GM18499 (cell line): ENCODE data around the gene GNG11.

Source experiments
- ATAC-seq: cut with Tn5 transposase; IDR thresholded peaks from one replicate; pipeline ENCODE4 v1.9.1; 2021; ENCODE audit warnings: moderate number of reproducible peaks; ENCODE audit not compliant: insufficient read depth, unreplicated experiment

Gene GNG11

GRCh38 chr7:93943816-93944540, 22.4 kb downstream of the GNG11 start:
- no peak for ATAC-seq

DNA sequence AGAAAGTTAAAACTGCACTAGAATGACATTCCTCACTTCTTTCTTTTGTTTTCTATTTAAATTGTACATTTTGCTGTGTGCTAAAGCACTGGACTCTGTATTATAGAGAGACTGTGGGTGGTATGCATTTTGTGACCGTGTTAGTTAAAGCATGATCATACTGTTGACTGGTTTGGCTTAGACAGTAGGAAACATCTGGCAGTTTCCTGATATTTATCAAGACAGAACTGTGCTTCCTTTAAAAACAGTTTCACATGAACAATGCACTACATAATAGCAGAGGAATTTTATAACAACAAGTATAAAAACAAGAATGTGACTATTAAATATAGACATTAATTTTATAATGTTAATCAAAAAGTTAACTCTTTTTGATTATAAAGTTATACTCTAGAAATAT, 23.1 kb downstream of the GNG11 start:
- ATAC-seq, result no peak

GRCh38 chr7:93945083-93945482, 23.5 kb downstream of the GNG11 start:
- ATAC-seq, result no peak

DNA sequence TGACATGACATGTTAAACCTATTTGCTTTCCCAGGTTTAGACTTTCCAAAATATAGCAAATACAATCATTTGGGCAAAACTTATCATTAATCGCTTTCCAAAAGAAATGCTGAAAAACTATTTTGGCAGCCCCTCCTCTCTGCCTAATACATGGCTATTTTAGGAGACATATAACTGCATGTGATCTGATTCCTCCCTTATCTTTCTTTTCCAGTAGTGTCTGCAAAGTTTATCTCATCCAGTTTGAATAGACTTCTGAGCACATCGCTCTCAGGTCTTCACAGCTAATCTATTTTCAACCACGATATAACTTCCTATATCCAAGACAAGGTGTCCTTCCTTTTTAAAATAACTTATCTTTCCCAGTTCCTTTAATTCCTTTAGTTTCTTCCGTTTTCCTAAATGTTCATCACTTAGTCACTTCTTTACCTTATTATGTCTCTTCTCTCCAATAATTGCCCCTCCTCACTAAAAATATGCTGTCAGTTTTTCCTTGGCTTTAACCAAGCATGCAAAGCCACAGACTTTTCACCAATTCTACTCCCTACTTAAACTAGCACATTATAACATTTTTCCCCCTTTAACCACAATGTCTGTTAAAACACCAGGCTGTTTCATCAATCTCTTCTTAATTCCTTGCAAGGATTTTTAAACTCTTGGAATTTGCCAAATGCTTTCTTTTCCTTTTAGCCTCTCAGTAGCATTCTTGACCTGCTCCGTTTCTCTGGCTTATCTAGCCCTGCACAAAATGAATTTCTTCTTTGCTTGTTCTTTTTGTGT, 24.4 kb downstream of the GNG11 start:
- no peak for ATAC-seq

DNA sequence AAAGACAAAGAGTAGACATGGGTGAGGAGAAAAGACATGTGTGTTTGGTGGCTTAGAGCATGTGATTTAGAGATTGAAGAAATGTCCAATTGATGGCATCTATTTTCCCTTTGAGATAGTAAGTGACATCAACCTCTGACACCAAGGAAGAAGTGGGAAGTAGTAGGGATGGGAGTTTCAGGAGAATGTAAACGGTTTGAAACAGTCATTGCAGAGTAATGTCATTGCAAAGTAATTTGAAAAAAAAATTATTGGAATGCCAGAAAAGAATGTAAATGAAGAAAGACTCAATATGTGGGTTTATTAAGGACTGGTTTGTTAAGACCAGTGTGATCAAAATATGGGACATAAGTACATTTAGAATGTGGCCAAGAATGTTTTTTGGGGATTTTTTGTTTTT, 26.6 kb downstream of the GNG11 start:
- ATAC-seq, result no peak

- ATAC-seq, result no peak
These were observed 27.3 kb downstream of the GNG11 start for GRCh38 chr7:93948873-93949272.

GRCh38 chr7:93949423-93949822, 27.9 kb downstream of the GNG11 start:
- ATAC-seq, result no peak

GRCh38 chr7:93955304-93955703, 33.8 kb downstream of the GNG11 start:
- ATAC-seq, result peak; percentile 82

DNA sequence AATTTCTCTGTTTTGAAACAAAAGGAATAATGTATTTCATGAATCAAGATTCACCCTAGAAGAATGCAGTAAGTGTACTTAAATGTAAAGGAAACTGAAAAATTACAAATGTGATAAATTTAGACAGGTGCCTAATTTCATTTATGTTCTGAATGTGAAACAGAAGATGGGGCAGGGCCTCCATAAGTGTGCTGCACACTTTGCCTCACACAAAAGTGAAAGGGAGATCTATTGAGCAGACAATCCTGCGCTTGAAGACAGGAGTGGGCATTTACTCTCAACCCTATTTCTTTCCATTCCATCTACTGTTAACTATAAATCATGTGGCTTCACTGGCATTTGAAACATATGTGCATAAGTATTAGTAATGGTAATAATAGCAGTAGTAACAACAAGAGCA, 36.2 kb downstream of the GNG11 start:
- ATAC-seq, result no peak

GRCh38 chr7:93958216-93958615, 36.7 kb downstream of the GNG11 start:
- ATAC-seq, result no peak

DNA sequence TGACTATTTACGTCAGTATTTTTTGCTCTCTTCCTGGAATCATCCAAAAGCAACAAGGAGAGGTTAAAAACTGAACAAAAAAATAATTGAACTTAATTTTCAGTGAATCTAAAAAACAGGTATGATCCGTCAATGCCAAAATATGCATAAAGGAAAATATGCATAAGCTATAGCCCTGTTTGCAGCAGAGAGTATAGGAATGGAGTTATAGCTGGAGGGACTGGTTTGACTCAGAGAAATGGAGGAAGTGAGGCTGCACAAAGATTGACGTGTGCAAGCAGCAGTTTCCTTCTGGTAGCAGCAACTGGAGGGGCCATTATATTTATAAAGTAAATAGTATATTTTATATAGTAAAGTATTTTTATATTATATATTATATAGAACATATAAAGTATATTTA, 37.1 kb downstream of the GNG11 start:
- no peak for ATAC-seq

GRCh38 chr7:93960986-93961385, 39.5 kb downstream of the GNG11 start:
- ATAC-seq, result no peak

GRCh38 chr7:93964262-93964661, 42.7 kb downstream of the GNG11 start:
- ATAC-seq, result no peak

DNA sequence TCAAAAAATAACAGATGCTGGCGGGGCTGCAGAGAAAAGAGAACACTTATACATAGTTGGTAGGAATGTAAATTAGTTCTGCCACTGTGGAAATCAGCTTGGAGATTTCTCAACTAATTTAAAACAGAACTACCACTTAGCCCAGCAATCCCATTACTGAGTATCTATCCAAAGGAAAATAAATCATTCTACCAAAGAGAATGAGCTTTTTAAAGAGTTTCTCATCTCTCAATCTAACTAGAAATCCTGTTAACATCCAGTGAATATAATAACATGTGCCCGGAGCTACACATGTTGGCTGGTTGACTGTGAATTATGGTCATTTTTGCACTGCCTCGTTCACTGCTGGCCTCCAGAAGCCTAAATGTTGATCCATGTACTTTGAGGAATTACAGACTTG, 43.3 kb downstream of the GNG11 start:
- no peak for ATAC-seq

GRCh38 chr7:93968911-93969620, 47.5 kb downstream of the GNG11 start:
- ATAC-seq, result no peak

DNA sequence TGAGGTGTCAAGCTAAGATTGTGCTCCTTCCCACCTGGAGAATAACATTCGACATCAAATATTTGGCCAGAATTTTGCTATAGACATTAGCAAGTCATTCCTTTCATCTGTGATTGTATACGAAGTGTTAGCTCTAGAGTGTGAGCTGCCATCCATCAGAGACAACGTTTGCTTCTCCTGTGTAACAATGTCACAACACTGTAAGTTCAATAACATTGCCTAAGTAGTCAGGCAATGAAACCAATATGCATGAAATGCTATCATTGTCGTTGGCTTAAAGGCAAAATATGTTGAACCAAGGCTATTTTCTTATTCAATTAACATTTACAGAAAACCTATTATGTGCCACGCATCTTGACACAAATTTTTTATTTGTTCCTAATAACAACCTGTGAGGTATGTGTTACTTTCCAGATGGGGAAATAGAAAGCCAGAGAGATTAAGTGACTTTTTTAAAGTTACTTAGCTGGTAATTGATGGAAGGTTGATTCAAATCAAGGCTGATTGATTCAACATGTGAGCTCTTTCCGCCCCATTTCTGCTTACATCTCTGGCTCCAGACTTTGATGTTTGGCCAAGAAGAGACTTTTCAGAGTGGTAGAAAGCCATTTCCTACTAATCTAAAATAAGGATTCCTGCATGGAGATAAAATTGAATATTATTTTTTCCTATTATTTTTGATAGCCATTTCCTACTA, 50.6 kb downstream of the GNG11 start:
- no peak for ATAC-seq

GRCh38 chr7:93973134-93973533, 51.6 kb downstream of the GNG11 start:
- no peak for ATAC-seq

DNA sequence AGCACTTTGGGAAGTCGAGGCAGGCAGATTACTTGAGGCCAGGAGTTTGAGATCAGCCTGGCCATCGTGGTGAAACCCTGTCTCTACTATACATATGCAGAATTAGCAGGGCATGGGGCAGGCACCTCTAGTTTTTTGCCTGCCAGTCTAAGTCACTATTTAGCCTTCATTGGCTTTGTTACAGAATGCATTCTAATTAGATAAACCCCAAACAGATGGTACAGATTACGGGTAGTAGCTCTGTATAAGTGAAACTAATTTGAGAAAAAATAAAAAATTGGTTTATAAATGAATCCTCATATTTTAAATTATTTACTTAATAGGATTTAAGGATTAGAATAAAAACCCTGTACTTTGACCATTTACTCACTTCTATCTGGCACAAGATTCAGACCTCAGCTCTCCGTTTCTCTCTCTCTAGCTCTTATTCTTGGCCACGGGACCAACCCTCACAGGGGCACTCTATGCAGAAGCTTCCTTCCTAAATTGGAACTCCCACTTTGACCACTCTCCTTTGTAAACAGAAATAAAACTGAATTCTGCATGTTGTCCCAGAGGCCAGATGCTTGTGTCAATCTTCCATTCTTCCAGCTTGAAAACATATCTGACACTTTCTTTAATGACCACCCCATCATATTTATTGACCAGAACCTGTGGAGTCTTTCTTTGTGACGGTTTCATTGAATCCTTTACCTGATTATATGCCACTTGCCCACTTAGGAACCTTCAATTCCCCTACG, 55.8 kb downstream of the GNG11 start:
- no peak for ATAC-seq
